Retinal pigment epithelial cell (primary cell): ENCODE results near the gene SELENOI.

Source experiments
- DNase-seq: peaks from one replicate; pipeline ENCODE4 v3.0.0-alpha.2; 2010; ENCODE audit warnings: low read depth
- H3K4me3 ChIP-seq: 2 replicates; pipeline ENCODE4 v1.5.1; 2011; ENCODE audit warnings: mild to moderate bottlenecking, low read length, control low read depth, moderate library complexity
- TF ChIP-seq, protein P1 (sequence below): conservative IDR thresholded peaks from 2 replicates; pipeline ENCODE4 v1.5.1; 2011; ENCODE audit warnings: low read depth, low read length, control low read depth, inconsistent platforms

SELENOI gene

GRCh38 chr2:26429779-26430578 lies 84.0 kb downstream of the SELENOI start:
- TF ChIP-seq, protein P1, sequence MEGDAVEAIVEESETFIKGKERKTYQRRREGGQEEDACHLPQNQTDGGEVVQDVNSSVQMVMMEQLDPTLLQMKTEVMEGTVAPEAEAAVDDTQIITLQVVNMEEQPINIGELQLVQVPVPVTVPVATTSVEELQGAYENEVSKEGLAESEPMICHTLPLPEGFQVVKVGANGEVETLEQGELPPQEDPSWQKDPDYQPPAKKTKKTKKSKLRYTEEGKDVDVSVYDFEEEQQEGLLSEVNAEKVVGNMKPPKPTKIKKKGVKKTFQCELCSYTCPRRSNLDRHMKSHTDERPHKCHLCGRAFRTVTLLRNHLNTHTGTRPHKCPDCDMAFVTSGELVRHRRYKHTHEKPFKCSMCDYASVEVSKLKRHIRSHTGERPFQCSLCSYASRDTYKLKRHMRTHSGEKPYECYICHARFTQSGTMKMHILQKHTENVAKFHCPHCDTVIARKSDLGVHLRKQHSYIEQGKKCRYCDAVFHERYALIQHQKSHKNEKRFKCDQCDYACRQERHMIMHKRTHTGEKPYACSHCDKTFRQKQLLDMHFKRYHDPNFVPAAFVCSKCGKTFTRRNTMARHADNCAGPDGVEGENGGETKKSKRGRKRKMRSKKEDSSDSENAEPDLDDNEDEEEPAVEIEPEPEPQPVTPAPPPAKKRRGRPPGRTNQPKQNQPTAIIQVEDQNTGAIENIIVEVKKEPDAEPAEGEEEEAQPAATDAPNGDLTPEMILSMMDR: no peak
- DNase-seq: peak; percentile 10

GRCh38 chr2:26430826-26431225 lies 84.9 kb downstream of the SELENOI start:
- no peak overlapping the region for H3K4me3 ChIP-seq
- TF ChIP-seq, protein P1: no peak
- no peak for DNase-seq

More at GRCh38 chr2:26429779-26430578, 84.0 kb downstream of the SELENOI start:
- no peak overlapping the region for H3K4me3 ChIP-seq

GRCh38 chr2:26432363-26432762 lies 86.4 kb downstream of the SELENOI start:
- no peak for DNase-seq
- H3K4me3 ChIP-seq: no peak overlapping the region
- TF ChIP-seq, protein P1: no peak

DNA sequence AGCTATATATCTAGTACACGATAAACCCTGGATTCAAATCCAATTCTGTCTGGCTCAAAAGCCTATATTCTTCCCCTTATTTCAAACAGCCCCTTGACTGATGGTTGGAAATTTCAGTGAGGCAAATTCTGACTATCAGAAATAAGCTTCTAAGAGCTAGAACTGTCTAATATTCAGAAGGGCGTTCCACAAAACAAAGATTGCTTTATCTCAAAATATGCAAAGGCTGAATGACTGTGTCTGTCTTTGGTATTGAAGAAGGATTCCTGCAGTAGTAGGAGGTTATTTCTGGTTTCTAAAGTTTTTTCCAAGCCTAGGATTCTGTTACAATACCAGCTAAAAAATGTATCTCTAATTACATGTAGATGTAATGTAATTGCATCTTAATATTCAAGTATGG lies 86.9 kb downstream of the SELENOI start:
- TF ChIP-seq, protein P1: no peak
- H3K4me3 ChIP-seq: no peak overlapping the region
- no peak for DNase-seq

- no peak for DNase-seq
- H3K4me3 ChIP-seq: no peak overlapping the region
- TF ChIP-seq, protein P1: no peak
These were observed 89.2 kb downstream of the SELENOI start for GRCh38 chr2:26435106-26435505.

- TF ChIP-seq, protein P1: peak; percentile 9
- no peak for DNase-seq
- H3K4me3 ChIP-seq: no peak overlapping the region
These were observed 92.6 kb downstream of the SELENOI start for GRCh38 chr2:26438526-26438925.

DNA sequence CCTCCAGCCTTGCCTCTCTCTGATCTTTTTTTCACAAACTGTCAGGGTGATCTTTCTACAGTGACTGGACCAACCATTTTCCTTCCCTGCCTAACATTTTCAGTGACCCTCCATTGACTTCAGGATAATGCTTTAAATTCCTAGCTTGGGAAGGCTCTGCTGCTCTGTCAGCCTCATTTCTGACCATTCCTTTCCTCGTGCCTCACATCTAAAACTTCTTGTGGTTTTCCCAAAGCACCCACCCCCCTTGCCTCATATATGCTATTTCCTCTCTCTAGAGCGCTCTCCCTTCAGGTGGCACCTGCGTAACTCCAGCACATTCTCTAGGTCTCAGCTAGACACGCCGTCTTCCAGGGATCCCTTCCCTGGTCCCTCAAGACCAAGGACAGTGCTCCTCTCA lies 93.0 kb downstream of the SELENOI start:
- TF ChIP-seq, protein P1: no peak
- DNase-seq: no peak
- no peak overlapping the region for H3K4me3 ChIP-seq
